Ovary (tissue), 3 donors: ENCODE measurements around the gene RGS5.

ENCODE experiments used
- CTCF ChIP-seq, 3 donors: fragments of 450-650 bp in 2 of 3; fragments of 200-600 bp in 1 of 3; IDR thresholded peaks; one replicate each; pipeline versions ENCODE4 v1.5.1 to v1.8.0; 2016 to 2022; ENCODE audit warnings: antibody characterized with exemption in 3 of 3, mild to moderate bottlenecking in 1 of 3
- EP300 ChIP-seq: sonication (generic); formaldehyde crosslinking; IDR thresholded peaks from one replicate; pipeline ENCODE4 v1.6.1; 2017; ENCODE audit warnings: antibody characterized with exemption
- POLR2A ChIP-seq: fragments of 450-650 bp; IDR thresholded peaks from one replicate; pipeline ENCODE4 v1.6.1; 2017; ENCODE audit warnings: antibody characterized with exemption, mild to moderate bottlenecking, moderate library complexity
- donor health status: DM: no; HTN: no; CAD: no.

GRCh38 chr1:163147019-163147418 lies 55.7 kb downstream of the RGS5 start:
- TF ChIP-seq CTCF (IDR thresholded peaks at IDR 0.05) (no peak), EP300 (no peak), POLR2A (no peak)
